T-helper 2 cell treated with Interferon-gamma antibody and Interleukin-4, amounts not matched to agents 5 μg/mL and 100 μg/mL, for 36 hours (primary cell): Measurements from ENCODE around the gene ABCA7.
A peak's percentile ranks its signal among the peaks of the same experiment; 100 is the strongest.

Experiments used
- DNase-seq: peaks from one replicate; pipeline ENCODE4 v3.0.0; 2021; ENCODE audit warnings: low spot score
- H3K27ac Mint-ChIP-seq: one replicate; pipeline ENCODE4 v1.8.0; 2021; ENCODE audit warnings: mild to moderate bottlenecking, mixed read lengths
- H3K27me3 Mint-ChIP-seq: one replicate; pipeline ENCODE4 v1.8.0; 2021; ENCODE audit warnings: low read depth, mixed read lengths
- H3K36me3 Mint-ChIP-seq: one replicate; pipeline ENCODE4 v1.8.0; 2021; ENCODE audit warnings: low read depth, mixed read lengths
- H3K4me1 Mint-ChIP-seq: one replicate; pipeline ENCODE4 v1.8.0; 2021; ENCODE audit warnings: low read depth, mixed read lengths
- H3K4me3 Mint-ChIP-seq: one replicate; pipeline ENCODE4 v1.8.0; 2022; ENCODE audit warnings: mild to moderate bottlenecking, moderate library complexity, mixed read lengths
- H3K9me3 Mint-ChIP-seq: one replicate; pipeline ENCODE4 v1.8.0; 2021; ENCODE audit warnings: mixed read lengths

The ABCA7 gene

DNA sequence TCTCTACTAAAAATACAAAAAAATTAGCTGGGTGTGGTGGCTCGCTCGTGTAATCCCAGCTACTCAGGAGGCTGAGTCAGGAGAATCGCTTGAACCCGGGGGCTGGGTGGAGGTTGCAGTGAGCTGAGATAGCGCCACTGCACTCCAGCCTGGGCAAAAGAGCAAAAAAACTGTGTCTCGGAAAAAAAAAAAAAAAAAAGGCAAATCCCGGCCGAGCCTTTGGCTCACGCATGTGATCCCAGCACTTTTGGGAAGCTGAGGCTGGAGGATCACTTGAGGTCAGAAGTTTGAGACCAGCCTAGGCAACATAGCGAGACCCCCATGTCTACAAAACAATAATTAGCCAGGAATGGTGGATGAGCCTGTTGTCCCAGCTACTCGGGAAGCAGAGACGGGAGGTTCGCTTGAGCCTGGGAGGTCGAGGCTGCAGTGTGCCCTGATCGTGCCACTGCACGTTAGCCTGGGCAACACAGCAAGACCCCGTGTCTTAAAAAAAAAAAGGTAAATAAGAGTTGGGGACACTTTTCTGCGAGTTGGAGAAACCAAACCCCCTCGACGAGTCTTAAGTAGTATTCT is 63.3 kb downstream of the ABCA7 start:
- Mint-ChIP-seq H3K27me3 (no peaks in the 10 kb centered on the region), H3K9me3 (peaks cover 6% of the 10 kb centered on the region), H3K27ac (peak overlapping the region; percentile 75), H3K36me3 (peaks cover 7% of the 10 kb centered on the region), H3K4me1 (peaks cover 24% of the 10 kb centered on the region), H3K4me3 (peak overlapping the region; percentile 63)
- DNase-seq: no peak

DNA sequence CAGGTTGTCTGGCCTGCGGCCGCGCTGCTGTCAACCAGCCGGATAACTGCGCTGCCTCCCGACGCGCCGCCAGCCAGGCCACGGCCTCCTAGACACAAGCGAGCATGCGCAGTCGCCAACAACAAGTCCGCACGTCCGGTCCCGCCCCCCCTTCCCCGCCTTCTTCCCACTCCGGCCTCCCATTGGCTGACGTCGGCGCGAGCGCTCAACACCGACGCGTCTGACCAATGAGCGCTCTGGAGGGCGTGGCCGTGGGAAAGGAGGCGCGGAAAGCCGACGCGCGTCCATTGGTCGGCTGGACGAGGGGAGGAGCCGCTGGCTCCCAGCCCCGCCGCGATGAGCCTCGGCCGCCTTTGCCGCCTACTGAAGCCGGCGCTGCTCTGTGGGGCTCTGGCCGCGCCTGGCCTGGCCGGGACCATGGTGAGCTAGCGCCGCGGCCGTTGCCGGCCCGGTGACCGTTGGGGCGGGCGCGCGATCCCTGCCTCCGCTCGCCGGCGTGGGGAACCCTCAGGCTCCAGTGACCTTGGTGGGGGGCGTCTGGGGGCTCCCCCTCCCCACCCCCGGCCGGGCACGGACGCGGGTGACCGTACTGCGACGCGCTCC is 63.9 kb downstream of the ABCA7 start, which contains the start of gene GPX4:
Gene GPX4 (plus strand): TSS at position 287 of the 603 bp plus-strand sequence. CDS start 50 bp downstream, at position 337.
- Mint-ChIP-seq H3K4me3 (peak within 1 kb of the TSS; percentile 73), H3K9me3 (peaks cover 6% of the 10 kb centered on the region), H3K27me3 (no peaks in the 10 kb centered on the region), H3K36me3 (peaks cover 5% of the 10 kb centered on the region), H3K4me1 (peaks cover 20% of the 10 kb centered on the region), H3K27ac (peak within 1 kb of the TSS; percentile 75)
- DNase-seq: peak; percentile 97

DNA sequence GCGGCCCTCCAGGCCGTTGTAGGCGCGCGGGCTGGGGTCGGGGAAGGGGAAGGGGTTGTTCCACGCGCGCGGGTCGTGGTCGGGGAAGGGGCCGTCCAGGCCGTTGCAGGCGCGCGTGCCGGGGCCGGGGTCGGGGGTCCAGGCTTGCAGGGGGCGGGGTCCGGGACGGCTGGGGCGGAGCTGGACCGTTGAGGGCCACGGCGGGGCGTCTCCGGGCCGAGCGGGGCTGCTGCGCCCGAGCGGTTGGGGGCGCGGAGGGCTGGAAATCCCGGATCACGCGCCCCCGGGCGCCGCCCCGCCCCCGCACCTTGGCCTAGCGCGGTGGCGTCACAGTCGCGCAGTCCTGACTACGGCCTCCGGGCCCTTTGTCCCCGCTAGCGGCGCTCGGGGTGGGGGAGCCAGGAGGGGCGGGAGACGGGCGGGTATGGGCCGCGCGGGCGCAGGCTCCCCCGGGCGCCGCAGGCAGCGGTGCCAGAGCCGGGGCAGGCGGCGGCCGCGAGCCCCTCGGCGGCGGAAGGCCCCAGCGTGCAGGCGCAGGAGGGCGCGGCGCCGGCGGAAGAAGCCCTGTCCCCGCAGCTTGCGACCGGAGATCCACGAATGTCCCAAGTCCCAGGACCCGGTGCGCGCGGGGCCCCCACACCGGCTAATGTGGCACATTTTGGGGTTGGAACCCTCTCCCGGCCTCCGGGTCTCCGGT is 64.6 kb downstream of the ABCA7 start:
- DNase-seq: peak; percentile 81
- Mint-ChIP-seq H3K4me1 (peaks cover 17% of the 10 kb centered on the region), H3K27me3 (no peaks in the 10 kb centered on the region), H3K9me3 (peaks cover 6% of the 10 kb centered on the region), H3K27ac (peak overlapping the region; percentile 49), H3K36me3 (peaks cover 5% of the 10 kb centered on the region), H3K4me3 (peak overlapping the region; percentile 73)

DNA sequence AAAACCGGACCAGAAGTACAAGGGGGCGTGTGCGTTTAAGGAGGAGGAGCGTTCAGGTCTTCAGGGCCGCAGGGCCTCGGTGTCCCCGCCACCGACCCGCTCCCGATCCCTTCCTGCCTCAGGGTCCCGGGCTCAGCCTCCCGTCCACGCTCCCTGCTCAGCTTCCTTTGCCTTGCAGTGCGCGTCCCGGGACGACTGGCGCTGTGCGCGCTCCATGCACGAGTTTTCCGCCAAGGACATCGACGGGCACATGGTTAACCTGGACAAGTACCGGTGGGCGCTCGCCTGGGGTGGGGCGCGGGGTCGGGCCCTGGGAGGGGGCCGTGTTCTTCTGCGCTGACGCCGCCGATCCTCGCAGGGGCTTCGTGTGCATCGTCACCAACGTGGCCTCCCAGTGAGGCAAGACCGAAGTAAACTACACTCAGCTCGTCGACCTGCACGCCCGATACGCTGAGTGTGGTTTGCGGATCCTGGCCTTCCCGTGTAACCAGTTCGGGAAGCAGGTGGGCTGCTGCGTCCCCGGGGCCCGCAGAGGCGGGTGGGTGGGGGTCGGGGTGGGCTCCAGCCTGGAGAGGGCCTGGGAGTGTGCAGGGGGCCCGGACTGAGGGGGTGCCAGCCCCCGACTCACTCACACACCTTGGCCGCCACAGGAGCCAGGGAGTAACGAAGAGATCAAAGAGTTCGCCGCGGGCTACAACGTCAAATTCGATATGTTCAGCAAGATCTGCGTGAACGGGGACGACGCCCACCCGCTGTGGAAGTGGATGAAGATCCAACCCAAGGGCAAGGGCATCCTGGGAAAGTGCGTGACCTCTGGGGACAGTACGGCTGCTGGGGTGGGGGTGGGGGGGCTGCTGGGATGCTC is 65.3 kb downstream of the ABCA7 start:
- Mint-ChIP-seq H3K9me3 (no peaks in the 10 kb centered on the region), H3K4me3 (peak overlapping the region; percentile 73), H3K36me3 (peaks cover 1% of the 10 kb centered on the region), H3K4me1 (peaks cover 15% of the 10 kb centered on the region), H3K27ac (peak overlapping the region; percentile 49), H3K27me3 (no peaks in the 10 kb centered on the region)
- DNase-seq: no peak

DNA sequence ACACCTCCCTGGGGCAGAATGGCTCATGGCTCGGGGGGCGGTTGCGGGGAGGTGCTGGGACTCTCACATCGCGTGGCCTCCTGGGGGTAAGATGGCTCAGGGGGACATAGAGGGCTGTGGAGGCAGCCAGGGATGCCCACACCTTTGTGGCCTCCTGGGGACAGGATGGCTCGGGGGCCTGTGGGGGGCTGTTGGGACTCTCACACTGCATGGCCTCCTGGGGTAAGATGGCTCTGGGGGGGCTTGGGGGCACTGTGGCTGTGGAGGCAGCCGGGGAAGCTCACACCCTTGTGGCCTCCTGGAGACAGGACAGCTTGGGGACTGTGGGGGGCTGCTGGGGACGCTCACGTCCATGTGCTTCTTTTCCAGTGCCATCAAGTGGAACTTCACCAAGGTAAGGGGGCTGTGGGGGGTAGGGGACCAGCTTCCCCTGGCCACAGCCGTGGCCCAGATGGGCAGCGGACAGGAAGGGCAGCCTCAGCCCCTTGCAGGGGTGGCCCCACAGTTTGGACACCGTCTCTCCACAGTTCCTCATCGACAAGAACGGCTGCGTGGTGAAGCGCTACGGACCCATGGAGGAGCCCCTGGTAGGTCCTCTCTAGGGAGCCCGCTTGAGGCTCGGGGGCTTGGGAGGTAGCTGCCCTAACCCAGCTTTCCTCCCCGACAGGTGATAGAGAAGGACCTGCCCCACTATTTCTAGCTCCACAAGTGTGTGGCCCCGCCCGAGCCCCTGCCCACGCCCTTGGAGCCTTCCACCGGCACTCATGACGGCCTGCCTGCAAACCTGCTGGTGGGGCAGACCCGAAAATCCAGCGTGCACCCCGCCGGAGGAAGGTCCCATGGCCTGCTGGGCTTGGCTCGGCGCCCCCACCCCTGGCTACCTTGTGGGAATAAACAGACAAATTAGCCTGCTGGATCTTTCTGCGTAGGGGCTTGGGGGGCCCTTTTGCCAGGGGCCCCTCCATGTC is 66.2 kb downstream of the ABCA7 start:
- H3K27ac Mint-ChIP-seq: peak overlapping the region; percentile 45
- no peak for DNase-seq
- peak overlapping the region; percentile 54 for H3K4me3 Mint-ChIP-seq
- H3K4me1 Mint-ChIP-seq: peaks cover 15% of the 10 kb centered on the region
- H3K9me3 Mint-ChIP-seq: no peaks in the 10 kb centered on the region
- no peaks in the 10 kb centered on the region for H3K27me3 Mint-ChIP-seq
- peaks cover 1% of the 10 kb centered on the region for H3K36me3 Mint-ChIP-seq

DNA sequence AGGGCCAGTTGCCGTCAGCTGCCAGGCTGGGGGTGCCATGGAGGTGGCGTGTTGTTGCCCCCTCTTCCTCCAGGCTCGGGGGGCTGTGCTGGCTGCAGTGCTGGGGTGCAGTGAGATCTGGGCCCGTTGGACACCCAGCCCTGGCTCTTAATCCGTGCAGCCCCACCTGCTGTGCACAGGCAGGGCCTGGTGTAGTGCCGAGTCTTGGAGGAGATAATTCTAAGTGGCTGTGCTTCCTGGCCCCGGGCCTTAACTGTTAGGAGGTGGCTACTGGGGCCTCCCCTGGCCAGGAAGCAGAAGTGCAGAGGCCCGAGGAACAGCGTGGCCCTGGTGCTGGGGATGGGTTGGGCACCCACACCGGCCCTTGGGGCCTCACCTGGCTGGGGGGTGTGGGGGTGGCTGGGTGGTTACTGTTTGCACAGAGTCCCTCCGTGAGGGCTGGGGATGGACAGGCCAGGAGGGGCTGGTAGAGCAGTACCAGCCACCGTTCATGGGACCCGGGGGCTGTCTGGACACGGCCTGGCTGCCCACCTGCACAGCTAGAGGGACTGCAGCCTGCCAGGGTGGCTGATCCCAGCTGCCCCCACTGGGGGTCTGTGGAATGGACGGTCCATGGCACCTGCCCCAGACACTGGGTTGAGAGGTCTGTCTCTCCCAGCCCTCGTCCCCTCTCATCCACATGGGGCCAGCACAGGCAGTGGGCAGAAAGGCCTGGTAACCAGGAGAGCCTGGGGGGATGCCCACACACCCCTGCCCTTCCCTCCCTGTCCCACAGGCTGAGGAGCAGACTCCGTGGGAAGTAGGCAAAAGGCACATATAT is 67.1 kb downstream of the ABCA7 start:
- Mint-ChIP-seq H3K4me3 (peak overlapping the region; percentile 26), H3K9me3 (no peaks in the 10 kb centered on the region), H3K27ac (no peak overlapping the region), H3K27me3 (no peaks in the 10 kb centered on the region), H3K4me1 (peaks cover 9% of the 10 kb centered on the region), H3K36me3 (peaks cover 1% of the 10 kb centered on the region)
- no peak for DNase-seq

DNA sequence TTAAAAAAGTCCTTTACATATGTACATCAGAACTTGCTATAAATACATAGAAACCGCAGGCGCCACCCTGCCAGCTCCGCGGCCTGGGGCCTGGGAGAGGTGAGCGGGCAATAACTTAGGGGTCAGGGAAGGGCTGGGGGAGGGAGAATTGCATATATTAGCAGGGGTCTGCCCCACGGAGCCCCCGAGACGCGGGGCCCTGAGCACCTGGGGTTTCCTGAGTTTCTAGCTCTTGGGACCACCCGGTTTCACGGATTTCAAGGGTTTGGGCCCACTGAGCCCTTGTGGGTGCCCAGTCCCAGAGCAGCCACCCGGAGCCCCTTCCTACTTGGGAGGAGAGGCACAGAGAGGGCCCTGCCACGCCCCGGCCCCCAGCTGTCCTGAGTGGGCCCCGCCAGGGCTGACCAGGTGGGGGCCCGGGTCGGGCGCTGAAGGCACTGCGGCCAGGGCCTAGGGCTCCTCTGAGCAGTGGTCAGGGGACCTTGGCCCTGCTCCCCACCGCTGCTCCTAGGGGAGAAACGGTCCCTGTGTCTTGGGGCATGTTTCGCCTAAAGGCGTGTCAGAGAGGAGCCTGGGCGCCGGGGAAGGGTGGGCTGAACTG is 67.9 kb downstream of the ABCA7 start:
- no peaks in the 10 kb centered on the region for H3K9me3 Mint-ChIP-seq
- H3K27ac Mint-ChIP-seq: no peak overlapping the region
- no peak for DNase-seq
- peaks cover 3% of the 10 kb centered on the region for H3K36me3 Mint-ChIP-seq
- H3K27me3 Mint-ChIP-seq: no peaks in the 10 kb centered on the region
- peaks cover 5% of the 10 kb centered on the region for H3K4me1 Mint-ChIP-seq
- no peak overlapping the region for H3K4me3 Mint-ChIP-seq

DNA sequence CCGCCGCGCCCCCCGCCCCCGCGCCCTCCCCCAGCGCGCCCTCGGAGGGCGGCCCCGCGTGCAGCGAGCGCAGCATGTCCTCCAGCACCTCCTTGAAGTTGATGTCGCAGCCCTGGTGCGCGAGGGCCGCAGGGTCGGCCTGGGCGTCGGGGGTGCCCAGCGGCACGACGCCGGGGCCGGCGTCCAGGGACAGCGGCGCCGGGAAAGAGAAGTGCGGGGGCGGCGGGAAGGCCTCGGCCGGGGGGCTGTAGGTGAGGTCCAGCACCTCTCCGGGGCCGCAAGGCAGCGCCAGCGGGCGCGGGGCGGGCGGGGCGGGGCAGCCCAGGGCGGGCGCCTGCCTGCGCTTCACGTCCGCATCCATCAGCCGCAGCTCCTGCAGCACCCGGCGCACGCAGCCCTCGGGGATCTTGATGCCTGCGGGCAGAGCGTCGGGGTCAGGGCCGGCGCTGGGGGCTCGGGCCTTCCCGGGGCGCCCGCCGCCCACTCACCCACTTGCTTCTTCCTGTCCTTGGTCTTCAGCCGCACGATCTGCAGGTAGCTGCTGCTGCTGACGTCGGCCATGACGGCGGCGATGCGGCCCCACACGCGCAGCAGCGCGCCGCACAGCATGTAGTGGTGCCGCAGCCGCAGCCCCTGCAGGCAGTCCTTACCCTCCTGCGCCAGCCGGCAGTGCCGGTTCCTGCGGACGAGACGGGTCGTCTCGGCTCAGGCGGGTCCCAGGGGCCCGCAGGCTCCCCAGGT is 68.6 kb downstream of the ABCA7 start:
- H3K4me1 Mint-ChIP-seq: peaks cover 1% of the 10 kb centered on the region
- H3K27ac Mint-ChIP-seq: no peak overlapping the region
- H3K9me3 Mint-ChIP-seq: no peaks in the 10 kb centered on the region
- DNase-seq: no peak
- H3K27me3 Mint-ChIP-seq: no peaks in the 10 kb centered on the region
- no peak overlapping the region for H3K4me3 Mint-ChIP-seq
- H3K36me3 Mint-ChIP-seq: peaks cover 3% of the 10 kb centered on the region

DNA sequence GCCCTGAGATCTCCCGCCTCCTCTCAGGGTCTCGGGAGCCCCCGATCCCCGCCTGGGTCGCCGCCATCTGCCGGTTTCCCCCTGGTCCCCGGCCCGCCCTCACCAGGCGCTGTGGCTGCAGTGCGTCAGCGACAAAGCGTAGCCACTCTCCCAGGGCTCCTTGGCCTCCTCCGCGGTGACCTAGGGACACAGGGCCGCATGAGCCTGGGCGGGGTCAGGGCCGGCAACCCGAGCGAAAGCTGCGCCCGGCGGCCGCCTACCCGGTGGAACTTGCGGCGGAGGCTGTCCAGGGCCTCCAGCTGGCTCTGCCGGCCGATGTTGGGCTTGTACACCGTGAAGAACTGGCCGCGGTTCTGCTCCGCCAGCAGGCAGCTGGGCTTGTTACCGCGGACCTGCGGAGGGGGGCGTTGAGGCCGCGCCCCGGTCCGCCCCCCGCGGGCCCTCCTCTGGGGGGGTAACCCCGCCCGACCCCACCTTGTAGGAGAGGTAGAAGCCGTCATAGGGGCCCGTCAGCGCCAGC is 69.2 kb downstream of the ABCA7 start:
- Mint-ChIP-seq H3K9me3 (no peaks in the 10 kb centered on the region), H3K27me3 (no peaks in the 10 kb centered on the region), H3K4me3 (no peak overlapping the region), H3K27ac (no peak overlapping the region), H3K36me3 (peaks cover 3% of the 10 kb centered on the region), H3K4me1 (no peaks in the 10 kb centered on the region)
- no peak for DNase-seq

DNA sequence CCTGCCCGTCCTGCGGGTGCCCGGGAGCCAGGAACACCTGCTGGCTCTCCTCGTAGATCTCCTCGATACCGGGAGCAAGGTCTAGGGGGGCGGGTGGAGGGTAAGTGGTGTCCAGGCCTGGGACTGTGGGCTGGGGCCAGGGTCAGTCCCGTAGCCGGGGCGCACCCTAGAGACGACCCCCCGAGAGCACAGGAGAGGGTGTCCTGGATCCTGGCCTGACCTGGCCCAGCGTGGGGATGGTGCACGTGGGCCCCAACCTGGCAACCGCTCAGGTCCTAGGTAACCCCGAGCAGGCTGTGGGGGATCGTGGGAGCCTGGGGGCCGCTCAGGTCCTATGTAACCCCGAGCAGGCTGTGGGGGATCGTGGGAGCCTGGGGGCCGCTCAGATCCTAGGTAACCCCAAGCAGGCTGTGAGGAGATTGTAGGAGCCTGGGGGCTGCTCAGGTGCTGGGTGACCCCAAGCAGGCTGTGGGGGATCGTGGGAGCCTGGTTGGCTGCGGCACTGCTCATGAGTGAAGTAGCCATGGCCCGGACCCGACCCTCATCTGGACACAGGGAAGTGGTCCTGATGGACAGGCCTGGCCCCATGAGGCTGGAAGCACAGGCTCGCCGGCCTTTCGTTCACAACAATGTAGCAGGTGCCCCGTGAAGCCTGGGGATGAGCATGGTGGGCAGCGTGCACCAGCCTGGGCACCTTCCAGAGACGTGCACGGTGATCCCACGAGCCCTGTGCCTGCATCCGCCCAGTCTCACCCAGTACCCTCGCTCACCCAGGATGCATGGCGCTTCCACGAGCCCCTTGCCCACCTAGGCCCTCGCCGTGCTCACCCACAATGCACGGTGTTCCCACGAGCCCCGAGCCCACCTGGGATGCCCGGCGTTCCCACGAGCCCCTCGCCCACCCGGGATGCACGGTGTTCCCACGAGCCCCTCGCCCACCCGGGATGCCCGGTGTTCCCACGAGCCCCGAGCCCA is 70.1 kb downstream of the ABCA7 start:
- DNase-seq: no peak
- Mint-ChIP-seq H3K4me1 (no peaks in the 10 kb centered on the region), H3K4me3 (no peak overlapping the region), H3K9me3 (no peaks in the 10 kb centered on the region), H3K27me3 (no peaks in the 10 kb centered on the region), H3K36me3 (peaks cover 3% of the 10 kb centered on the region), H3K27ac (no peak overlapping the region)
